Esophagus squamous epithelium (tissue), 4 donors: ENCODE results near the gene CDRT4.

Experiments
- CTCF ChIP-seq, 6 experiments: fragments of 450-650 bp in 4 of 6; fragments of 200-600 bp in 2 of 6; sonication (generic) in 2 of 6; IDR thresholded peaks; one replicate each; pipeline ENCODE4 v1.5.1; 2016 to 2019; ENCODE audit warnings: antibody characterized with exemption in 6 of 6, mild to moderate bottlenecking in 4 of 6, moderate library complexity in 4 of 6
- POLR2A ChIP-seq, 4 donors: fragments of 450-650 bp; IDR thresholded peaks; one replicate each; pipeline ENCODE4 v1.6.1; 2017; ENCODE audit warnings: antibody characterized with exemption in 4 of 4, mild to moderate bottlenecking in 4 of 4, moderate library complexity in 3 of 4

- TF ChIP-seq CTCF (IDR thresholded peaks at IDR 0.05), result no peak
- no peak for TF ChIP-seq POLR2A (IDR thresholded peaks at IDR 0.05)
Measured at GRCh38 chr17:15512071-15512709, 44.8 kb upstream of the CDRT4 start.
